Measurements from ENCODE around the gene STK11.

GRCh38 chr19:1227304-1228054 lies 21.9 kb downstream of the STK11 start:
- TF ChIP-seq JUN (IDR thresholded peaks at IDR 0.05) = no peak
- TF ChIP-seq MYC (IDR thresholded peaks at IDR 0.05; ENCODE audit: borderline replicate concordance, low read length) = no peak
- no peak for TF ChIP-seq POLR2A (IDR thresholded peaks at IDR 0.05; ENCODE audit: low read length)
- no peak for TF ChIP-seq CTCF (IDR thresholded peaks at IDR 0.05)
- no peak for TF ChIP-seq CBX2 (IDR thresholded peaks at IDR 0.05; ENCODE audit: borderline replicate concordance, low read depth)
- TF ChIP-seq BHLHE40 (IDR thresholded peaks at IDR 0.05; ENCODE audit: low read depth, low read length) = no peak
- no peak for TF ChIP-seq NFE2L2 (conservative IDR thresholded peaks at IDR 0.05; ENCODE audit: low read length)
- no peak for TF ChIP-seq RAD21 (conservative IDR thresholded peaks at IDR 0.05 in 1 of 2, IDR thresholded peaks at IDR 0.05 in 1 of 2)
- TF ChIP-seq RFX5 (IDR thresholded peaks at IDR 0.05) = no peak
- no peak for TF ChIP-seq HDAC2 (IDR thresholded peaks at IDR 0.05)
- TF ChIP-seq MAX (IDR thresholded peaks at IDR 0.05) = no peak
- TF ChIP-seq JUNB (IDR thresholded peaks at IDR 0.05) = no peak
